Embryonic facial prominence (tissue), 1 donor: ENCODE measurements around the gene RCL1.
"Not testable (repeated sequence)": the region's sequence is repeated elsewhere in the genome, so short reads cannot be mapped to it uniquely, and the experiment has no call there.

Source experiments
- DNase-seq: peaks from one replicate; pipeline ENCODE4 v3.0.0-alpha.2; 2016; ENCODE audit errors: extremely low spot score

The RCL1 gene

DNA sequence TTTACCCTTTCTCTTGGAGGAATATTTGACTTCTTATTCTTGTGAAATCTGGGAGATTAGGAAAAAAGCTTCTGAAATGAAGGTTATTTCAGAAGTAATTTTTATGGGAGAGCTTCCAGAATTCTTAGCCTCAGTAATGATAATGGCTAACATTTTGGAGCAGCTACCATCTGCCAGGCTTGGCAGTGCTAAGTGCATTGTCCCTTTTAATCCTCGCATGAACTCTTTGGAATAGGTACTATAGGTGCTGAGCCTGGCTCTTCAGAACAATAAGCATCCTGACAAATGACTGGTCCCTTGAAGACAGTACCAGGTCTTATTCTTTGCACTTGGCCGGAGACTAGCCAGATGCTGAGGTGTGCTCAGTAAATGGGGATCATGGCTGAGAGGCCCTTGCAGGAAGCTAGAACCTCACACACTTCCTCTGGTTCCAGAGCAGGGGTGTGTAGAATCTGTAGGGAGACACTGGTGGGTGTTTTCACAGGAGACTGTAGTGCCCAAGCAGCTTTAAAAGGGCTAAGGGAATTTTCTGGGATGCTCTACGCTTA is 90.7 kb downstream of the RCL1 start:
- DNase-seq = no peak

DNA sequence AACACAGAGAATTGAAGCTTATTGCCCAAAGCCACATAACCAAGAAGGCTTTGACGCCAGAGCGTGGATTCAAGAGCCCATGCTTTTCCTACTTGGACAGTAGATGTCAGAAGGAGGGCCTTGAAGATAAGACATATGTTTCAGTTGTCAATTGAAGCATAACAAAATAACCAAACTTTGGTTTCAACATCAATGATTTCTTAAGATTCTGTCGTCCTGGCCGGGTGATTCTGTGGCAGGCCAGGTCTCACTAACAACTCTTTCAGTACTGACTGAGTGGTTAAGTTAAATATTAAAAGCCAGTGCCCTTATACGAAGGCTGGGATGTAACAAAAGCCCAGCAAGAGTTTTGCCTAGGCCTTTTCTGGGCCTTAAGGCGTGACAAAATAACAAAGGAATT is 94.0 kb downstream of the RCL1 start:
- DNase-seq = no peak

DNA sequence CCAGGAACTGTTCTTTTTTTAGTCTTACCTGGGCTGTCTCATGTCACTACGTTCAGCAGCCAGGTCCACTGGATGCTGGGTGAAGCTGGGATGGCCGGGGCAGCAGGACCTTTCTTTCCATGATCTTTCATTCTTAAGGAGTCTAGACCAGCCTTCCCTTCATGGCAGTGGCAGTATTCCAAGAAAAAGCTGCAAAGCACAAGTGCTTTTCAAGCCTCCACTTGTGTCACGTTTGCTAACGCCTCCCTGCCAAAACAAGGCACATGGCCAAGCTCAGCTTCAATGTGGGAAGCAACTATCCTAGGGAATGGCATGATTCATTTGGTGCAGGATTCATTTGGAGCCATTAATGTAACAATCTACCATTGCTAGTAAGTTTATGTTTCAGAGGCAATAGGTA is 94.8 kb downstream of the RCL1 start:
- no peak for DNase-seq

GRCh38 chr9:4890242-4890641 is 97.5 kb downstream of the RCL1 start:
- DNase-seq = no peak

- no peak for DNase-seq
Observed at GRCh38 chr9:4890929-4891328, 98.2 kb downstream of the RCL1 start.

DNA sequence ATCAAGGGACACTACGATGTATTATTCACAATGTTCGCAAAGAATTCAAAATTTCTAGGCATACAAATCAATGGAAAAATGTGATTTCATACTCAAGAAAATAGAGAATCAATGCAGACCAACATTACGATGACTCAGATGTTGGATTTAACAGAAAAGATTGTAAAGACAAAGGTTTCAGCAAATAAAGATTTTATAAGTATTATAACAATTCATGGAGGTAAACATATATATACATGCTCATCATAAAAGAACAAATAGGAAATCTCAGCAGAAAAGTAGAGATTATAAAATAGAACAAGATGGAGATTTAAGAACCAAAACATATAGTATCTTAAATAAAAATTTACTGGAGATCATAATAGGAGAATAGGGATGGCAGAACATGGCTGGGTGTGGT is 98.9 kb downstream of the RCL1 start:
- no peak for DNase-seq

DNA sequence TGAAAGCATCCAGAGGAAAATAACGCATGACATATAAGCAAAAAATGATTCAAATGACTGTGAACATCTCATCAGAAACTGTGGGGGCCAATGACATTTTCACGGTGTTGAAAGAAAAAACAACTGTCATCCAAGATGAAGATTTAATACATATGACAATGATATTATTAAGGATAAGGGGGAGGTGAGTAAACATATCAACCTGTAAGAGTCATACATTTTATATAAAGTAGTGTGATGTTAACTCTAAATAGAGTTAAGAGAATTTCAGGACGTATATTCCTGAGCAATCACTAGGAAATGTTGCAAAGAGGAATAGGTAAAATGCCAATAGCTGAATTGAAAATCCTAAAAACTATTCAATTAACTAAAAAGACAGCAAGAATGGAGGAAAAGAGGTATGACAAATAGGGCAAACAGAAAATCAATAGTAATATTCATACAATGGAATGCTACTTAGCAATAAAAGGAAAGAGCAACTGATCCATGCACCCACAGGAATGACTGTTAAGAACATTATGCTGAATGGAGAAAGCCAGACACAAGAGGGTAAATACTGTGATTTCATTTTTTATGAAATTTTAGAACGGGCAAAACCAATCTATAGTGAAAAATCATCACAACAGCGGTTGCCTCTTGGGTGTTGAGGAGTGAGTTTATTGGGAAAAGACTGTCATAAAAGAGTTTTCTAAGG is 99.9 kb downstream of the RCL1 start:
- no peak for DNase-seq

GRCh38 chr9:4894076-4894475 is 101.3 kb downstream of the RCL1 start:
- DNase-seq = no peak

GRCh38 chr9:4899853-4900252 is 107.1 kb downstream of the RCL1 start:
- not testable (repeated sequence) for DNase-seq

DNA sequence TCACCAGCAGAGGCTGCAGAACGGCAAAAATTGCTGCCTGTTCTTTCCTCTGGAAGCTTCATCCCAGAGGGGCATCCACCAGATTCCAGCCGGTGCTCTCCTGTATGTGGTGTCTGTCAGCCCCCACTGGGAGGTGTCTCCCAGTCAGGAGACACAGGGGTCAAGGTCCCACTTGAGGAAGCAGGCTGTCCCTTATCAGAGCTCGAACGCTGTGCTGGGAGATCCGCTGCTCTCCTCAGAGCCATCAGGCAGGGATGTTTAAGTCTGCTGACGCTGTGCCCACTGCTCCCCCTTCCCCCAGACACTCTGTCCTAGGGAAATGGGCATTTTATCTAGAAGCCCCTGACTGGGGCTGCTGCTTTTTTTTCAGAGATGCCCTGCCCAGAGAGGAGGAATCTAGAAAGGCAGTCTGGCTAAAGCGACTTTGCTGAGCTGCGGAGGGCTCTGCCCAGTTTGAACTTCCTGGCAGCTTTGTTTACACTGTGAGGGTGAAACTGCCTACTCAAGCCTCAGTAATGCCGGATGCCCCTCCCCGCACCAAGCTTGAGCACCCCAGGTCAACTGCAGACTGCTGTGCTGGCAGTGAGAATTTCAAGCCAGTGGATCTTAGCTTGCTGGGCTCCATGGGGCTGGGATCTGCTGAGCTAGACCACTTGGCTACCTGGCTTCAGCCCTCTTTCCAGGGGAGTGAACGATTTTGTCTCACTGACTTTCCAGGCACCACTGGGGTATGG is 108.8 kb downstream of the RCL1 start:
- DNase-seq = not testable (repeated sequence)

DNA sequence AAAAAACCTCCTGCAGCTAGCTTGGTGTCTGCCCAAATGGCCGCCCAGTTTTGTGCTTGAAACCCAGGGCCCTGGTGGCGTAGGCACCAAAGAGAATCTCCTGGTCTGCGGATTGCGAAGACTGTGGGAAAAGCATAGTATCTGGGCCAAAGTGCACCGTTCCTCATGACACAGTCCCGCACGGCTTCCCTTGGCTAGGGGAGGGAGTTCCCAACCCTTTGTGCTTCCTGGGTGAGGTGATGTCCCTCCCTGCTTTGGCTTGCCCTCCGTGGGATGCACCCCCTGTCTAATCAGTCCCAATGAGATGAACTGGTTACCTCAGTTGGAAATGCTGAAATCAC is 109.4 kb downstream of the RCL1 start:
- no peak for DNase-seq

DNA sequence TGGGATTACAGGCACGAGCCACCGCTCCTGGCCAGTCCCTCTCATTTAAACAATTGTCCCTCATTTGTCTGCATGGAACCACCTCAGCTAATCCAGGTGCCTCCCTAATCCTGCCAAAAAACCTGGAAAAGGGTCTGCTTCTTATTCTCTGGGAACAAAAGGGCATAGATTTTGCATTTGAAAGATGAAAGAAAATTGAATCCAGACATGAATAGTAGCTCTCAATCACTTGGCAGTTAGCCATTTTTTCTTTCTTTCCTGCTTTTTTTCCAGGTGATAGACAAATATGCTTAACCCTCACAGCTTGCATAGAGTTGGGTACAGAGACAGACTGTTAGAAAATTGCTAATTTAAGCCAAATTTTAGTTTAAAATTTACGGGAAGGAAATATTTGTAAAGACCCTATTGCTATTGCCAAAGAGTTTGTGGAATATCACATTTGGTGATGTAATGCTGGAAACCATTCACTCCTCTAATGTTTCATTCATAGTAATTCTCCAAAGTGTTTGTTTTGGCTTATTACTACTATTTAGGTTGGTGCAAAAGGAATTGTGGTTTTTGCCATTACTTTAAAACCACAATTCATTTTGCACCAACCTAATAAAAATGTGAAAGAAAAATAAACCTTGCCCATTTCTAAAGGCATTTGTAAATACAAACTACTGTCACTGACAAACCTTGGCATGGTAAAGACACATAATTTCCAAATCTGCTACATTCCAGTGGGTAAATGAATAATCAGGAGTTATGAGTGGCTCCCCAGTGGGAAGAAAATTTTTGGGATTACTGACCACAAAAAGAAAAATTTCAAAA is 111.8 kb downstream of the RCL1 start:
- no peak for DNase-seq

GRCh38 chr9:4905135-4905490 is 112.4 kb downstream of the RCL1 start:
- DNase-seq = no peak
